GM23248 (cell line): ENCODE results near the gene SLC16A3.

Experiments
- EZH2 ChIP-seq: fragments of 200-600 bp; sonication (generic); IDR thresholded peaks from 2 replicates; pipeline ENCODE4 v1.6.1; 2018; ENCODE audit warnings: antibody characterized with exemption, mild to moderate bottlenecking; ENCODE audit not compliant: insufficient read depth, poor library complexity, severe bottlenecking
- EZH2phosphoT487 ChIP-seq: fragments of 200-600 bp; sonication (generic); IDR thresholded peaks from 2 replicates; pipeline ENCODE4 v1.6.1; 2018; ENCODE audit warnings: antibody characterized with exemption, moderate library complexity, mild to moderate bottlenecking, low read depth; ENCODE audit not compliant: insufficient read depth

DNA sequence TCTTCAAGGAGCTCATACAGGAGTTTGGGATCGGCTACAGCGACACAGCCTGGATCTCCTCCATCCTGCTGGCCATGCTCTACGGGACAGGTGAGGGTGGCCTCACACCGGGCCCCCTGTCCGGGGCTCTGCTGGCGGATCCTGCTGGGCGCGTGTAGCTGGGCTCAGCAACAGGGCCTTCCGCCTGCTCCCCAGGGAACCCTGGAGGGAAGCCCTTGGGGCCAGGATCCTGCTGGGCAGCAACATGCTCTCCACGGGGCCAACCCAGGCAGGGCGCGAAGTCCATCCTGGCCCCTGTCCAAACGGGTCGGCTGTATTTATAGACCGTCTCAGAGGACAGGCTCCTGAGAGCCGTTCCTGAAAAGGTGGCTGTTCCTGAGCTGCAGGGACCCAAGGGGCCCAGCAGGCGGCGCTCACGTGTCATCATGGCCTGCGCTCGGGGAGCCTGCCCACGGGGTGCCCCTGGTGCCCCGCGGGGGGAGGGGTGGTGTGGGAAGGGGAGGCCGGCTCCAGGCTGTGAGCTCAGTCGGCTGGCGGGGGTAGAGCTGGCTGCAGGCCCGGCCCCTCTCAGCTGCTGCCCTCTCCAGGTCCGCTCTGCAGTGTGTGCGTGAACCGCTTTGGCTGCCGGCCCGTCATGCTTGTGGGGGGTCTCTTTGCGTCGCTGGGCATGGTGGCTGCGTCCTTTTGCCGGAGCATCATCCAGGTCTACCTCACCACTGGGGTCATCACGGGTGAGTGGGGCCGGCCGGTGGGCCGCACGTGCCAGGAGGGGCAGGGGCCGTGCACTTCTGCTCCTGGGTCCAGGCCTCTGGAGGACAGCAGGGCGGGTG lies 7.5 kb downstream of the SLC16A3 start:
- no peak for TF ChIP-seq EZH2
- TF ChIP-seq EZH2phosphoT487, result no peak
